ENCODE measurements around the gene SCARF2.

SCARF2 gene

DNA sequence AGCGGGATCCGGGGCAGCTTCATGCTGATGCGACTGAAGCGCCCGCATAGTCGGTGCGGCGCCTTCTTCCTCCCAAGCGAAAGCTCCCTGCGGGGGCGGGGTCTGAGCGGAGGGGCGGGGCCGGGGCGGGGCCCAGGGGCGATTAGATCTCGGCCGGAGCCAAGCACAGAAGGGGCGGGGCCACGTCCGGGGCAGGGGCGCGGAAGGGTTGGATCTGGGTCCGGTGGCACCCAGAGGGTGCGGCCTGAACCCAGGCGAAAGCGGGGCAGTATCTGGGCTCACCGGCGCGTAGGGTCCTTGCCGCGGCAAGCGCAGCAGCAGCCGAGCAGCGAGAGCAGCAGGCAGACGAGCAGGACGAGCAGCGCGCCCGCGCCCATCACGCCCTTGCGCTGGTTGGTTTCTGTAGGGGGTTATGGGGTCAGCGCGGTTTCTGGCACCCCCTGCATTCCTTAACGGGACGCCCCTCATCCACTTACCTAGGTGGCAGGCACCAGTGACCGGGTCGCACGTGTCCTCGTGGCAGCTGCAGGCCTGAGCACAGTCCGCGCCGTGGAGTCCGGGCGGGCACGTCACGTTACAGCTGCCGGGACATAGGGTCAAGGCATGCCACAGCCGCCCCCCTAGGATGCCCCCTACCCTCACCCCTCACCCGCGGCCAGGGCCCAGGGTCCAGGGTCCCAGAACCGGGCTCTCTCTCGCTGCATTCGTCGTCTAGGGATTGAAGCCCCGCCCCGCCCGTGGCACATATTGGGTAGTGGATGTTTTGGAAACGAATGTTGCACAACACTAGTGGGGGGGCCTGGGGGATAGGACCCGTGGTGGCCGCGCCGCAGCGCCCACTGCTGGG is 8.1 kb downstream of the SCARF2 start:
- POLR2A ChIA-PET, result no interaction called here
- Histone ChIP-seq H3K36me3 (ENCODE audit: control insufficient read depth in 2 of 2, insufficient read depth in 1 of 2, low read length in 2 of 2) (peaks cover 0 to 81% of the 10 kb centered on the region in 2 experiments; a peak in 1 of 3 replicates), H3K27ac (ENCODE audit: extremely low read depth, low read depth, low read length) (no peak overlapping the region), H3K4me3 (ENCODE audit: low read depth, low read length) (no peak overlapping the region), H3K4me1 (ENCODE audit: control insufficient read depth, insufficient read depth, low read length) (no peaks in the 10 kb centered on the region), H3K9me3 (ENCODE audit: control insufficient read depth, insufficient read depth, low read depth, low read length) (no peaks in the 10 kb centered on the region)
- TF ChIP-seq ZNF211 (tag by site-specific recombination; IDR thresholded peaks at IDR 0.05; ENCODE audit: low read depth) (no peak), ZFHX2 (tag by site-specific recombination; conservative IDR thresholded peaks at IDR 0.05) (no peak), KLF8 (tag by site-specific recombination; IDR thresholded peaks at IDR 0.05) (peak; percentile 58; the same call in 1 of the 2 replicates)
- CTCF ChIA-PET, result interaction anchor here (3.5 kb wide), 1 partner anchor 11 kb away, joined by 18 read pairs; no protein-coding TSS in a partner anchor

DNA sequence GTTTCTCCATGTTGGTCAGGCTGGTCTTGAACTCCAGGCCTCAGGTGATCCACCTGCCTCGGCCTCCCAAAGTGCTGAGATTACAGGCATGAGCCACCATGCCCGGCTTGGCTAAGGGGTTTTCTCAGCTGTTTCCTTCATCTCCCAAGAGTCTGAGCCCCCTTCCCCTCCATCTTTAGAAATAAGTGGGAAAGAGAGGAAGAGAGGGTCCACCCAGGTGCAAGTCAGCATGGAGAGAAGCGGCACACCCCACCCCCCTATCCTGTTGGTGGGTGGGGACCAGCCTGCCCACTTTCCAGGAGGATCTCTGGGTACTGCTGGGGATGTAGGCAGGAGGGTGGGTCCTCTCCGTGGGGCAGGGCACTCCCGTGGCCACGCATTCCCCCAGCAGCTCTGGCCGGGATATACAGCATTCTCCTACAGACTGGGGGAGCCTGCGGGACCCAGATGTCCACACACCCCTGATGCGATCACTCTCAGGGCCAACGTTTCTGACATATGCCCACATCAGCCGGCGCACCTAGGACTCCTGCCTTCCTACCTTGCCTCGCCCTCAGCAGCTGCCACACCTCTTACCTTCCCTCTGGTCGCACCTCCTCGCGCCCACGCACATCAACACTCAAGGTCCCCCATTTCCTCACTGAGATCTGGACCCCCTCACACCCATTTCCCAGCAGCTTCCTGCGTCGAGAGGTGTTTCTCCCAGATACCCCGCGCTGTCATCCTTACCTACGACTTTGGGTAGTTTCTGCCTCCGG is 8.9 kb downstream of the SCARF2 start:
- ChIA-PET CTCF (interaction anchor here (0.6 to 3.5 kb wide), 2 partner anchors 8 to 11 kb away, joined by 3 to 18 read pairs; no protein-coding TSS in a partner anchor), POLR2A (interaction anchor here (0.6 kb wide), 1 partner anchor 279 kb away, joined by 4 read pairs; no protein-coding TSS in a partner anchor)
- Histone ChIP-seq H3K36me3 (ENCODE audit: control insufficient read depth in 2 of 2, insufficient read depth in 1 of 2, low read length in 2 of 2) (peaks cover 0 to 83% of the 10 kb centered on the region in 2 experiments; a peak in 1 of 3 replicates), H3K27ac (ENCODE audit: extremely low read depth, low read depth, low read length) (no peak overlapping the region), H3K4me1 (ENCODE audit: control insufficient read depth, insufficient read depth, low read length) (no peaks in the 10 kb centered on the region), H3K4me3 (ENCODE audit: low read depth, low read length) (no peak overlapping the region), H3K9me3 (ENCODE audit: control insufficient read depth, insufficient read depth, low read depth, low read length) (no peaks in the 10 kb centered on the region)
- no peak for TF ChIP-seq ZNF561 (tag by site-specific recombination; IDR thresholded peaks at IDR 0.05; ENCODE audit: borderline replicate concordance)
- TF ChIP-seq, protein P1, sequence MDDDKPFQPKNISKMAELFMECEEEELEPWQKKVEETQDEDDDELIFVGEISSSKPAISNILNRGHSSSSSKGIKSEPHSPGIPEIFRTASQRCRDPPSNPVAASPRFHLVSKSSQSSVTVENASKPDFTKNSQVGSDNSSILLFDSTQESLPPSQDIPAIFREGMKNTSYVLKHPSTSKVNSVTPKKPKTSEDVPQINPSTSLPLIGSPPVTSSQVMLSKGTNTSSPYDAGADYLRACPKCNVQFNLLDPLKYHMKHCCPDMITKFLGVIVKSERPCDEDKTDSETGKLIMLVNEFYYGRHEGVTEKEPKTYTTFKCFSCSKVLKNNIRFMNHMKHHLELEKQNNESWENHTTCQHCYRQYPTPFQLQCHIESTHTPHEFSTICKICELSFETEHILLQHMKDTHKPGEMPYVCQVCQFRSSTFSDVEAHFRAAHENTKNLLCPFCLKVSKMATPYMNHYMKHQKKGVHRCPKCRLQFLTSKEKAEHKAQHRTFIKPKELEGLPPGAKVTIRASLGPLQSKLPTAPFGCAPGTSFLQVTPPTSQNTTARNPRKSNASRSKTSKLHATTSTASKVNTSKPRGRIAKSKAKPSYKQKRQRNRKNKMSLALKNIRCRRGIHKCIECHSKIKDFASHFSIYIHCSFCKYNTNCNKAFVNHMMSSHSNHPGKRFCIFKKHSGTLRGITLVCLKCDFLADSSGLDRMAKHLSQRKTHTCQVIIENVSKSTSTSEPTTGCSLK (tag by site-specific recombination; IDR thresholded peaks at IDR 0.05), result no peak
- no peak for TF ChIP-seq ZNF654 (tag by site-specific recombination; IDR thresholded peaks at IDR 0.05; ENCODE audit: low read depth)
- TF ChIP-seq, protein P2, sequence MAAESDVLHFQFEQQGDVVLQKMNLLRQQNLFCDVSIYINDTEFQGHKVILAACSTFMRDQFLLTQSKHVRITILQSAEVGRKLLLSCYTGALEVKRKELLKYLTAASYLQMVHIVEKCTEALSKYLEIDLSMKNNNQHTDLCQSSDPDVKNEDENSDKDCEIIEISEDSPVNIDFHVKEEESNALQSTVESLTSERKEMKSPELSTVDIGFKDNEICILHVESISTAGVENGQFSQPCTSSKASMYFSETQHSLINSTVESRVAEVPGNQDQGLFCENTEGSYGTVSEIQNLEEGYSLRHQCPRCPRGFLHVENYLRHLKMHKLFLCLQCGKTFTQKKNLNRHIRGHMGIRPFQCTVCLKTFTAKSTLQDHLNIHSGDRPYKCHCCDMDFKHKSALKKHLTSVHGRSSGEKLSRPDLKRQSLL (tag by site-specific recombination; IDR thresholded peaks at IDR 0.05), result no peak
- TF ChIP-seq, protein P3, sequence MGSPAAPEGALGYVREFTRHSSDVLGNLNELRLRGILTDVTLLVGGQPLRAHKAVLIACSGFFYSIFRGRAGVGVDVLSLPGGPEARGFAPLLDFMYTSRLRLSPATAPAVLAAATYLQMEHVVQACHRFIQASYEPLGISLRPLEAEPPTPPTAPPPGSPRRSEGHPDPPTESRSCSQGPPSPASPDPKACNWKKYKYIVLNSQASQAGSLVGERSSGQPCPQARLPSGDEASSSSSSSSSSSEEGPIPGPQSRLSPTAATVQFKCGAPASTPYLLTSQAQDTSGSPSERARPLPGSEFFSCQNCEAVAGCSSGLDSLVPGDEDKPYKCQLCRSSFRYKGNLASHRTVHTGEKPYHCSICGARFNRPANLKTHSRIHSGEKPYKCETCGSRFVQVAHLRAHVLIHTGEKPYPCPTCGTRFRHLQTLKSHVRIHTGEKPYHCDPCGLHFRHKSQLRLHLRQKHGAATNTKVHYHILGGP (tag by site-specific recombination; IDR thresholded peaks at IDR 0.05), result no peak
- no peak for TF ChIP-seq ZNF239 (tag by site-specific recombination; IDR thresholded peaks at IDR 0.05)
- no peak for TF ChIP-seq BCL11B (tag by site-specific recombination; IDR thresholded peaks at IDR 0.05; ENCODE audit: low read depth)
- no peak for TF ChIP-seq ZNF837 (tag by site-specific recombination; IDR thresholded peaks at IDR 0.05)
- no peak for TF ChIP-seq ZSCAN30 (tag by site-specific recombination; IDR thresholded peaks at IDR 0.05)
- TF ChIP-seq GLIS1 (tag by site-specific recombination; IDR thresholded peaks at IDR 0.05), result no peak
- no peak for TF ChIP-seq ZNF510 (tag by site-specific recombination; IDR thresholded peaks at IDR 0.05; ENCODE audit: insufficient replicate concordance)
- TF ChIP-seq GLI2 (tag by site-specific recombination; IDR thresholded peaks at IDR 0.05; ENCODE audit: borderline replicate concordance, low read depth), result no peak
- no peak for TF ChIP-seq ZNF155 (tag by site-specific recombination; IDR thresholded peaks at IDR 0.05)
- TF ChIP-seq, protein P4, sequence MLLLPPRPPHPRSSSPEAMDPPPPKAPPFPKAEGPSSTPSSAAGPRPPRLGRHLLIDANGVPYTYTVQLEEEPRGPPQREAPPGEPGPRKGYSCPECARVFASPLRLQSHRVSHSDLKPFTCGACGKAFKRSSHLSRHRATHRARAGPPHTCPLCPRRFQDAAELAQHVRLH (tag by site-specific recombination; IDR thresholded peaks at IDR 0.05), result no peak

Measured in HEK293 (cell line).